ENCODE data around the gene KCTD16.

The KCTD16 gene

DNA sequence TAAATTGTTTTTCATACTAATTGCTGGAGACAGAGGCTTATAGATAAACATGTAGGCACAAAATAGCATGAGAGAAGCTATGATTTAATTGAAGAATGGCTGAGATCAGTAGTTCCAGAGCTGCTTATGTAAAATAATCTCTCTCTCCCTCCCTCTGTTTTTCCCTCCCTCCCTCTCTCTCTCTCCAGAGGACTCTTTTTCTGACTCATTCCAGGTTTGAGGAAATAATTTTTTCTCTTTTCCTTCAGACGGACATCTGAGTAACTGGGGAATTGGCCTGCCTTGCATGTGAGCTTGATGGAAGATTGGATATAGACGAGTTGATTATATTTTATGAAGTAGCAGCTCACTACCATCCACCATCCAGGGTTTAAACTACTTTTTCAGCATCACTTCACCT lies 35.5 kb downstream of the KCTD16 start:
- ChIA-PET CTCF (interaction anchor here (2.0 to 7.0 kb wide), 4 partner anchors 10 to 1620 kb away, joined by 5 to 81 read pairs (median 34); no protein-coding TSS in a partner anchor), POLR2A (no interaction called here)
- DNase-seq (ENCODE audit: extremely low spot score), result no peak
- TF ChIP-seq, protein P1, sequence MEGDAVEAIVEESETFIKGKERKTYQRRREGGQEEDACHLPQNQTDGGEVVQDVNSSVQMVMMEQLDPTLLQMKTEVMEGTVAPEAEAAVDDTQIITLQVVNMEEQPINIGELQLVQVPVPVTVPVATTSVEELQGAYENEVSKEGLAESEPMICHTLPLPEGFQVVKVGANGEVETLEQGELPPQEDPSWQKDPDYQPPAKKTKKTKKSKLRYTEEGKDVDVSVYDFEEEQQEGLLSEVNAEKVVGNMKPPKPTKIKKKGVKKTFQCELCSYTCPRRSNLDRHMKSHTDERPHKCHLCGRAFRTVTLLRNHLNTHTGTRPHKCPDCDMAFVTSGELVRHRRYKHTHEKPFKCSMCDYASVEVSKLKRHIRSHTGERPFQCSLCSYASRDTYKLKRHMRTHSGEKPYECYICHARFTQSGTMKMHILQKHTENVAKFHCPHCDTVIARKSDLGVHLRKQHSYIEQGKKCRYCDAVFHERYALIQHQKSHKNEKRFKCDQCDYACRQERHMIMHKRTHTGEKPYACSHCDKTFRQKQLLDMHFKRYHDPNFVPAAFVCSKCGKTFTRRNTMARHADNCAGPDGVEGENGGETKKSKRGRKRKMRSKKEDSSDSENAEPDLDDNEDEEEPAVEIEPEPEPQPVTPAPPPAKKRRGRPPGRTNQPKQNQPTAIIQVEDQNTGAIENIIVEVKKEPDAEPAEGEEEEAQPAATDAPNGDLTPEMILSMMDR (IDR thresholded peaks at IDR 0.05; ENCODE audit: control extremely low read depth, extremely low read depth, low read depth, missing control alignments), result no peak

DNA sequence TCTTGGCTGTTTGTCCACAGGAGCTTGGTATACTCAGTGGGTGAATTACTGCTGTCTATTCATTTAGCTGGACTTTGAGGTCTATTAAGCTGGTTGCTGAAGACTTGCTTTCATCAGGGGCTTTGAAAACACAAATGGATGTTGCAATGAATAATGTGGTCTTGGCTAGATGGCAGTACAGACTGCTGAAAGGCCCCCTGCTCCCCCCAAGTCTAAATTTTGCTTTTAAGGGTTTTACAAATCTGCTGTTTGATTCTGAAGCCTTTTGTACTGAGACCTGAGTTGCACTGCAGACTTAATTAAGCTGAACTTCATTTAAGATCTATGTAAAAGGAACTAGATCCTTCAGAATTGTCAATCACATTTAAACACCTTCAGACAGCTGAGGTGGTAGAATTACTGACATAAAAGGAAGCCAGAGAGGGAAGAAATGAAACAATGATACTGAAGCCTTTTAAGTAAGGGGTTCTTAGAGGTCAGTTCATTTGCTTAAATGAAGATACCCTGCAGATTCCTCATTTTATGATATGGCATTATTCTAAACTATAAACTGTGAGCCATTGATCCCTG lies 37.3 kb downstream of the KCTD16 start:
- POLR2A ChIA-PET, result no interaction called here
- TF ChIP-seq, protein P1 (IDR thresholded peaks at IDR 0.05; ENCODE audit: control extremely low read depth, extremely low read depth, low read depth, missing control alignments), result no peak
- no peak for DNase-seq (ENCODE audit: extremely low spot score)
- CTCF ChIA-PET, result interaction anchor here (2.1 to 7.0 kb wide), 3 partner anchors 8 to 1618 kb away, joined by 5 to 81 read pairs (median 57); no protein-coding TSS in a partner anchor

DNA sequence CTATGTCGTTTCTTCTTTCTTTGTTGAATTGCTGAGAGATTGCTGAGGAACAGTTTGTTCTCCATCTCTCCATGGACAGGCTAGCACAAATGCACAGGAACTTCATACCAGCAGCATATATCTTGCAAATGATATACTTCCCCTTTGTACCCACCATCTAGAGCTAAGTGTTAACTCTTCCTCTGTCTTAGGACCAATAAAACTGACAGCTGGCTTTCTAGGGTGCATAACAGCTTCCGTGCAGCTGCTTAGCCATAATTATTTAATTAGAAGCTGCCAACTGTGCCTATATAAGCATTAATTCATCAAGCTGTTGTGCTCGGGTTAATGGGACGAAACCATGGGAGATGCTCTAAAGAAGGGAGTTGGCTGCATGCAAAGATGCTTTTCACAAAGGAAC lies 38.7 kb downstream of the KCTD16 start:
- CTCF ChIA-PET, result interaction anchor here (7.0 kb wide), 1 partner anchor 15 kb away, joined by 81 read pairs; no protein-coding TSS in a partner anchor
- DNase-seq (ENCODE audit: extremely low spot score), result no peak
- POLR2A ChIA-PET, result no interaction called here
- TF ChIP-seq, protein P1 (IDR thresholded peaks at IDR 0.05; ENCODE audit: control extremely low read depth, extremely low read depth, low read depth, missing control alignments), result no peak

DNA sequence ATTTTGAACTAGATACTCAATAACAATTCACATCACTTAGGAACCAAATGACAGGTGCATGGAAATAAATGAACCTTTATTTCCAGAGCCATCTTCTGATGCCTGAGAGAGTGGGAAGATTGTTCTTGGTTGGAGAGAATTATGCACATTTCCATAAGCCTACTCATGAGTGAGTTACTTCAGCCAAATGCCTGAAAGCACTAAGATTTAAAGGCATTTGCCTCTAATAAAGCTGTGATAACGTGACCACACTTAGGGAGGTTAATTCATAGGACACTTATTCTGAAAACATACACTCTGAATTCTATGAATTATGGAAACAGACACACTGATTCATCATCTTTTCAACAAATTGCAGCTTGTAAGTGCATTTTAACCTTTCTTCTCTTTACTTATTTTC lies 40.0 kb downstream of the KCTD16 start:
- DNase-seq (ENCODE audit: extremely low spot score), result no peak
- TF ChIP-seq, protein P1 (IDR thresholded peaks at IDR 0.05; ENCODE audit: control extremely low read depth, extremely low read depth, low read depth, missing control alignments), result no peak
- POLR2A ChIA-PET, result no interaction called here
- CTCF ChIA-PET, result interaction anchor here (1.2 to 1.4 kb wide), 2 partner anchors 11 to 16 kb away, joined by 3 to 4 read pairs; no protein-coding TSS in a partner anchor

DNA sequence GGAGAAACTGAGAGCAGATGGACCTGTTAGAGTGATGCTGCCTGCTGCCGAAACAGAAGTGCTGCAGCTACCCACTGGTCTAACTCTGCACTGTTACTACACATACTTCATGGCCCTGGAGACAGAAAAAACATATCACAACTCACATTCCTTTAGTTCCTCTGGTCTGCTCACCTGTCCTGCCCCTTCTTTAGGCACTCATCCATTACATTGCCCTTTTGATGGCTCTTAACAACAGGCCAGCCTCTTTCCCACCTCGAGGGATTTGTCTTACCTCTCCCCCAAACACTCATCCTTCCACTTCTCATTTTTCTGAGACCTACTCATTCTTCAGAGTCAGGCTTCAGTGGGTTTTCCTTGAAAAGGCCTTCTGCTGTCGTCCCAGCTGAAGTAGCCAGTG lies 49.2 kb downstream of the KCTD16 start:
- ChIA-PET CTCF (interaction anchor here (1.2 to 1.9 kb wide), 2 partner anchors 16 to 29 kb away, joined by 3 to 9 read pairs; no protein-coding TSS in a partner anchor), POLR2A (no interaction called here)
- no peak for DNase-seq (ENCODE audit: extremely low spot score)
- TF ChIP-seq, protein P1 (IDR thresholded peaks at IDR 0.05; ENCODE audit: control extremely low read depth, extremely low read depth, low read depth, missing control alignments), result no peak

DNA sequence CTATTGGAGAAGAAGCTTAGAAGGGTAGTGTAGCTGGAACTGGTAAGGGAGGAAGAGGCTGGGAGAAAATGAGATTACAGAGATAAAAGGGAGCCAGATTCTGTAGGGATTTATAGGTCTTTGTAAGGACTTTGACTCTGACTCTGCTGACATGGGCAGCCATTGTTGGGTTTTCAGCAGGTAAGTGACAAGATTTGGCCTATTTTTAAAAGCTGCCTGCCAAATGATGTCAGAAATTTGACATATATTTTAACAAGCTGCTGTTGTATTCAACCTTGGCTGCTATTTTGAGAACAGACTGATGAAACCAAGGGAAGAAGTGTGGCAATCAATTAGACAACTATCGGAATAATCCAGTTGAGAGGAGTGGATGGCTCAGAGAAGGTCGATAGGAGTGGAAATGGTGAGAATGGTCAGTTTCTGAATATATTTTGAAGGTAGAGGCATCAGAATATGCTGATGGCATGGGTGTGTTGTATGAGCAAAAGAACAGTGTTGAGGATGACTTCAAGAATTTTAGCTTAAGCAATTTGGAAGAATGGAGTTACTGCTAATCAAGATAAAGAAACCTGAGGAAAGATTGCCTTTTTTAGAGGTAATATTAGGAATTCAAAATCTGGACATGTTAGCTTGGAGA lies 56.8 kb downstream of the KCTD16 start:
- no peak for DNase-seq (ENCODE audit: extremely low spot score)
- TF ChIP-seq, protein P1 (IDR thresholded peaks at IDR 0.05; ENCODE audit: control extremely low read depth, extremely low read depth, low read depth, missing control alignments), result no peak
- ChIA-PET CTCF (interaction anchor here (1.3 kb wide), 1 partner anchor 8 kb away, joined by 4 read pairs; no protein-coding TSS in a partner anchor), POLR2A (no interaction called here)

Data from GM10248 (cell line).